H1 (cell line): ENCODE measurements around the gene ARL10. TPM values are rescaled to one million over a fixed set of nuclear protein-coding genes. Genes with fewer than 3 reads are reported as not detected.

Experiments
- CEBPB ChIP-seq: IDR thresholded peaks from 2 replicates; pipeline ENCODE4 v1.6.1; 2012; ENCODE audit warnings: low read depth, low read length
- EP300 ChIP-seq, 2 experiments: IDR thresholded peaks; 1 replicate in 1 of 2; 2 replicates in 1 of 2; pipeline ENCODE4 v1.6.1; 2011 to 2012; ENCODE audit warnings: low read depth in 2 of 2, low read length in 2 of 2, mild to moderate bottlenecking in 2 of 2, borderline replicate concordance in 1 of 2, inconsistent platforms in 1 of 2, moderate library complexity in 1 of 2
- GABPA ChIP-seq: IDR thresholded peaks from 2 replicates; pipeline ENCODE4 v1.6.1; 2011; ENCODE audit warnings: mild to moderate bottlenecking, low read length, moderate library complexity, borderline replicate concordance; ENCODE audit not compliant: insufficient read depth
- KDM4A ChIP-seq: IDR thresholded peaks from one replicate; pipeline ENCODE4 v1.7.1; 2012; ENCODE audit warnings: low read depth, mild to moderate bottlenecking, moderate library complexity, low read length, inconsistent platforms; ENCODE audit not compliant: severe bottlenecking
- NRF1 ChIP-seq: IDR thresholded peaks from 2 replicates; pipeline ENCODE4 v1.6.1; 2011; ENCODE audit warnings: mild to moderate bottlenecking, low read depth, low read length, improper control_type of control experiment
- POLR2AphosphoS5 ChIP-seq: IDR thresholded peaks from 2 replicates; pipeline ENCODE4 v1.6.1; 2011; ENCODE audit warnings: low read depth, low read length
- POU5F1 ChIP-seq: IDR thresholded peaks from 2 replicates; pipeline ENCODE4 v1.6.1; 2011; ENCODE audit warnings: low read depth, mild to moderate bottlenecking, low read length, moderate library complexity
- RBBP5 ChIP-seq: IDR thresholded peaks from 2 replicates; pipeline ENCODE4 v1.7.1; 2012; ENCODE audit warnings: low read depth, mild to moderate bottlenecking, inconsistent platforms, low read length, moderate library complexity, borderline replicate concordance
- RNF2 ChIP-seq: fragments of 200-900, 300-1000 bp; sonication (generic); IDR thresholded peaks from 2 replicates; pipeline ENCODE4 v1.7.1; 2016; ENCODE audit warnings: borderline replicate concordance, low read depth, mild to moderate bottlenecking, antibody characterized with exemption, low read length; ENCODE audit not compliant: poor library complexity, severe bottlenecking; ENCODE audit errors: missing control alignments
- SP4 ChIP-seq: IDR thresholded peaks from 2 replicates; pipeline ENCODE4 v1.6.1; 2012; ENCODE audit warnings: low read length, inconsistent platforms
- TAF7 ChIP-seq: optimal IDR thresholded peaks from 2 replicates; pipeline ENCODE3; 2011; ENCODE audit warnings: low read depth, mild to moderate bottlenecking, inconsistent platforms, low read length, moderate library complexity, borderline replicate concordance
- TBP ChIP-seq: IDR thresholded peaks from 2 replicates; pipeline ENCODE4 v1.6.1; 2011; ENCODE audit warnings: low read depth, low read length, improper control_type of control experiment
- polyA plus RNA-seq, 7 experiments: library from polyadenylated mRNA; depleted of rRNA in 3 of 7; stranded (reverse) in 5 of 7; unstranded in 2 of 7; fragments of >200 nt in 5 of 7; fragments of 200-250 nt in 2 of 7; gene quantifications; 1 replicate in 5 of 7; 2 replicates in 1 of 7; 4 replicates in 1 of 7; pipeline versions ENCODE4 v1.2.1 to v1.2.3, GENCODE V29; 2011 to 2013; ENCODE audit warnings: missing spikeins in 2 of 7, mixed read lengths in 2 of 7
- total RNA-seq: library from RNA; stranded (reverse); fragmentation: NEBNext Ultra II Directional; extraction: Animal tissue kit (Norgen Biotek cat#: 25700); gene quantifications from 2 replicates; pipeline ENCODE4 v1.2.1, GENCODE V29; 2021
- TF ChIP-seq, protein P1 (sequence below), 3 experiments: IDR thresholded peaks; 1 replicate in 2 of 3; 2 replicates in 1 of 3; pipeline versions ENCODE4 v1.5.1 to v1.6.1; 2011; ENCODE audit warnings: low read length in 3 of 3, mild to moderate bottlenecking in 3 of 3, inconsistent platforms in 2 of 3, low read depth in 1 of 3, moderate library complexity in 1 of 3; ENCODE audit not compliant: insufficient read depth in 1 of 3; ENCODE audit errors: control extremely low read depth in 1 of 3
- TF ChIP-seq, protein P2 (sequence below): IDR thresholded peaks from 2 replicates; pipeline ENCODE4 v1.6.1; 2011; ENCODE audit warnings: low read depth, mild to moderate bottlenecking, low read length; ENCODE audit not compliant: insufficient read depth
- TF ChIP-seq, protein P3 (sequence below): IDR thresholded peaks from 2 replicates; pipeline ENCODE4 v1.6.1; 2011; ENCODE audit warnings: low read length, improper control_type of control experiment

Gene ARL10
- total and polyA plus RNA-seq, 2 of the 8 experiments (the other 6 are each of a cell fraction or from before 2014, with no cell fraction given), result 3.1 to 7.4 TPM

DNA sequence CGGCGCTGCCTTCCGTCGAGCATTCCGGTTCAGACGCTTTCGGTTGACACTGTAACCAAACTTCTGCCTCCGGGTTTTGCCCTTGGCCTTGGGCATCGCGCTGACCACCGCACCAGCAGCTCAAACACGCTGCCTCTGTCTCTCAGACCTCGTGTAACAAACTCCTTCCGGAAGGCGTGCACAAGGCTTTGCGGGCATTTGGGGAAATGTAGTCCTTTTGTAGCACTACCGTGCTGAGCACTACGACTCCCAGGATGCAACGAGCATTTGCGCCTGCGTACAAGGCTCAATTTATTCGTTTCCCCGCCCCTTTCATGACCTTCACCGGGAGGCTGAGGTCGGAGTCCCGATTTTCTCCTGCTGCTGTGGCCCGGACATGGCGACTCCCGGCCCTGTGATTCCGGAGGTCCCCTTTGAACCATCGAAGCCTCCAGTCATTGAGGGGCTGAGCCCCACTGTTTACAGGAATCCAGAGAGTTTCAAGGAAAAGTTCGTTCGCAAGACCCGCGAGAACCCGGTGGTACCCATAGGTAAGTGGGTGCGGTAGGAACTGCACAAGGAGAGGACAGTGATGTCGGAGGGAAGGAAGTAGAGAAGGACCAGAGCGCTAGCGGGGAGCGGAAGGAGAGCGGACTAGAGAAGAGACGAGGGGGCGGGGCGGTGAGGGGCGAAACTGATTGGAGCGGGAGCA, 23.3 kb downstream of the ARL10 start, which contains the start of the genes HIGD2A and NOP16 (continued):
- peak; percentile 1; the same call in 1 of the 2 replicates for TF ChIP-seq NRF1
- no peak for TF ChIP-seq POU5F1
- TF ChIP-seq SP4, result peak; percentile 91; the same call in 1 of the 2 replicates
- TF ChIP-seq, protein P1, sequence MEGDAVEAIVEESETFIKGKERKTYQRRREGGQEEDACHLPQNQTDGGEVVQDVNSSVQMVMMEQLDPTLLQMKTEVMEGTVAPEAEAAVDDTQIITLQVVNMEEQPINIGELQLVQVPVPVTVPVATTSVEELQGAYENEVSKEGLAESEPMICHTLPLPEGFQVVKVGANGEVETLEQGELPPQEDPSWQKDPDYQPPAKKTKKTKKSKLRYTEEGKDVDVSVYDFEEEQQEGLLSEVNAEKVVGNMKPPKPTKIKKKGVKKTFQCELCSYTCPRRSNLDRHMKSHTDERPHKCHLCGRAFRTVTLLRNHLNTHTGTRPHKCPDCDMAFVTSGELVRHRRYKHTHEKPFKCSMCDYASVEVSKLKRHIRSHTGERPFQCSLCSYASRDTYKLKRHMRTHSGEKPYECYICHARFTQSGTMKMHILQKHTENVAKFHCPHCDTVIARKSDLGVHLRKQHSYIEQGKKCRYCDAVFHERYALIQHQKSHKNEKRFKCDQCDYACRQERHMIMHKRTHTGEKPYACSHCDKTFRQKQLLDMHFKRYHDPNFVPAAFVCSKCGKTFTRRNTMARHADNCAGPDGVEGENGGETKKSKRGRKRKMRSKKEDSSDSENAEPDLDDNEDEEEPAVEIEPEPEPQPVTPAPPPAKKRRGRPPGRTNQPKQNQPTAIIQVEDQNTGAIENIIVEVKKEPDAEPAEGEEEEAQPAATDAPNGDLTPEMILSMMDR (IDR thresholded peaks at IDR 0.05; ENCODE audit: control extremely low read depth in 1 of 3, insufficient read depth in 1 of 3, low read depth in 1 of 3, low read length in 3 of 3), result no peak
- TF ChIP-seq RBBP5, result 0 out of 2 replicates have a peak, but pooled peaks have one; percentile 32
- TF ChIP-seq EP300 (IDR thresholded peaks at IDR 0.05; ENCODE audit: borderline replicate concordance in 1 of 2, low read depth in 2 of 2, low read length in 2 of 2), result peak in 1 of 2 experiments; percentile 66; a peak in 1 of 3 replicates
- peak; percentile 96 for TF ChIP-seq GABPA
- TF ChIP-seq TBP, result peak; percentile 80
- no peak for TF ChIP-seq RNF2
- peak; percentile 60; the same call in 1 of the 2 replicates for TF ChIP-seq POLR2AphosphoS5
- no peak for TF ChIP-seq CEBPB
- TF ChIP-seq, protein P2, sequence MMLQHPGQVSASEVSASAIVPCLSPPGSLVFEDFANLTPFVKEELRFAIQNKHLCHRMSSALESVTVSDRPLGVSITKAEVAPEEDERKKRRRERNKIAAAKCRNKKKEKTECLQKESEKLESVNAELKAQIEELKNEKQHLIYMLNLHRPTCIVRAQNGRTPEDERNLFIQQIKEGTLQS, result no peak
- TF ChIP-seq TAF7, result peak; percentile 72
- TF ChIP-seq, protein P3, sequence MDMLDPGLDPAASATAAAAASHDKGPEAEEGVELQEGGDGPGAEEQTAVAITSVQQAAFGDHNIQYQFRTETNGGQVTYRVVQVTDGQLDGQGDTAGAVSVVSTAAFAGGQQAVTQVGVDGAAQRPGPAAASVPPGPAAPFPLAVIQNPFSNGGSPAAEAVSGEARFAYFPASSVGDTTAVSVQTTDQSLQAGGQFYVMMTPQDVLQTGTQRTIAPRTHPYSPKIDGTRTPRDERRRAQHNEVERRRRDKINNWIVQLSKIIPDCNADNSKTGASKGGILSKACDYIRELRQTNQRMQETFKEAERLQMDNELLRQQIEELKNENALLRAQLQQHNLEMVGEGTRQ, result no peak
- TF ChIP-seq KDM4A, result peak; percentile 80
- TF ChIP-seq, all 59 proteins: peak for 29
